ENCODE data around the gene TBC1D22A. TPM values are rescaled to one million over a fixed set of nuclear protein-coding genes. Genes with fewer than 3 reads are reported as not detected.

Gene TBC1D22A
- total and polyA plus RNA-seq, 2 donors from 2014 or later, result 24.6 to 39.4 TPM

DNA sequence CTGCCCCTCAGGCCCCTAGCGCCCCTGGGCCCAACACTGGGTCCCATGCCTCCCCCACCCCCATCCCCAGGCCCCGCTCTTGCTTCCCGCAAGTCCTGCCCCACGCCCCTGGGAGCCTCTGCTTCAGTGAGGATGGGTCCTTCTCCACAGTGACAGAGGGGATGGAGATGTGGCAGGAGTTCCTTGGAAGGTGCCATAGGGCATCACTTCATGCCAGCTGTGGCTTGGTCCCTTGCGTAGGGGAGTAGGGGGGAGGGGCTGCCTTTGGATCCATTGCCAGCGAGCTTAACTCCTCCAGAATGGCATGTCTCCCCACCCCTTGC is 9.5 kb upstream of the TBC1D22A start:
- no peak for TF ChIP-seq CTCF (IDR thresholded peaks at IDR 0.05; ENCODE audit: borderline replicate concordance, extremely low read depth, insufficient read depth)
- H3K4me1 ChIP-seq (ENCODE audit: control insufficient read depth in 2 of 3, insufficient read depth in 2 of 3, low read depth in 1 of 3, low read length in 3 of 3), result peaks cover 0 to 42% (median 37%) of the 10 kb centered on the region in 3 donors
- H3K36me3 ChIP-seq (ENCODE audit: control insufficient read depth in 2 of 3, insufficient read depth in 3 of 3, low read length in 3 of 3), result no peaks in the 10 kb centered on the region
- no peaks in the 10 kb centered on the region for H3K9me3 ChIP-seq (ENCODE audit: control insufficient read depth in 2 of 3, insufficient read depth in 1 of 3, low read length in 3 of 3)
- intact Hi-C loops (cut with DNase I), result no loop called here
- H3K4me3 ChIP-seq (ENCODE audit: low read length in 3 of 3), result no peak overlapping the region
- FAIRE-seq (no peak), DNase-seq (peak in 1 of 5 donors; percentile 69)
- no peaks in the 10 kb centered on the region for H3K27me3 ChIP-seq (ENCODE audit: control insufficient read depth, insufficient read depth, low read length)
- H3K27ac ChIP-seq (ENCODE audit: low read depth in 2 of 2, low read length in 2 of 2), result peak overlapping the region in 1 of 2 donors; percentile 96
- peak overlapping the region in 1 of 3 donors; percentile 5 for H3K9ac ChIP-seq (ENCODE audit: low read length in 3 of 3)

DNA sequence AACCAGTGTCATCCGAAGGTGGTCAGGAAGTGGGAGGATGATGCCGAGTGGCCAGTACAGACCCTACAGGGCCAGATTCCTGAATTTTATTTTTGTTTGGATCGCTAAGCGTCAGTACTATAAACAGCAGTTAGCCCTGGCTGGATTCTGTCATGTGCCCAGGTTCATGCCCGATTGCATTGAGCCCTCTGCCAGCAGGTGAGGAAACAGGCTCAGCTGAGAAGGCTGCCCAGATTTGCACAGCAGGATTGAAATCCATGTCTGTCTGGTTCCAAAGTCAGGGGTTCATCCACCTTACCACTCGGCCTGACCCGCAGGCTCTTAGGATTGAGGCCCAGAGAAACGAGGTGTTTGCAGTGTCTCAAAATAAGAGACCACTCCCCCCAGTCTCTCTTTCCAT is 9.1 kb upstream of the TBC1D22A start:
- no peak for TF ChIP-seq CTCF (IDR thresholded peaks at IDR 0.05; ENCODE audit: borderline replicate concordance, extremely low read depth, insufficient read depth)
- H3K9me3 ChIP-seq (ENCODE audit: control insufficient read depth in 2 of 3, insufficient read depth in 1 of 3, low read length in 3 of 3), result no peaks in the 10 kb centered on the region
- peak in 2 of 5 donors; percentile 29 to 33 for DNase-seq
- no peak for FAIRE-seq
- peak overlapping the region in 1 of 3 donors; percentile 5 for H3K9ac ChIP-seq (ENCODE audit: low read length in 3 of 3)
- intact Hi-C loops (cut with DNase I), result no loop called here
- H3K4me3 ChIP-seq (ENCODE audit: low read length in 3 of 3), result no peak overlapping the region
- no peaks in the 10 kb centered on the region for H3K36me3 ChIP-seq (ENCODE audit: control insufficient read depth in 2 of 3, insufficient read depth in 3 of 3, low read length in 3 of 3)
- H3K27me3 ChIP-seq (ENCODE audit: control insufficient read depth, insufficient read depth, low read length), result no peaks in the 10 kb centered on the region
- H3K4me1 ChIP-seq (ENCODE audit: control insufficient read depth in 2 of 3, insufficient read depth in 2 of 3, low read depth in 1 of 3, low read length in 3 of 3), result peaks cover 0 to 44% (median 37%) of the 10 kb centered on the region in 3 donors
- peak overlapping the region; percentile 82 to 96 for H3K27ac ChIP-seq (ENCODE audit: low read depth in 2 of 2, low read length in 2 of 2)

DNA sequence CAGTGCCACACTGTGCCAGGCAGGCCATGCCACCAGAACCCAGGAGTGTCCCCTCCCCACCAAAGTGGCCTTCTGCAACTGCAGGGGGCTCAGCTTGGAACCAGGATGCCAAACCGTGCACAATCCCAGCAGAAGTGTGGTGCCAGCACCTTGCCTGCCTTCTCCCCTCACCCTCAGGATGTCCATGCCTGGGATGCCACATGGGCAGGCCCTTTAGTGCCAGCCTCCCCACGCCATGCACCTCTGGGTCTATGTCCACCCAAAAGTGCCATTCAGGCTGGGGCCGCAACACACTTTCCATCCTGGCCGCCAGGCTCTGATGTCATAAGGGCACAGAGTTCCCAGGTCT is 8.7 kb upstream of the TBC1D22A start:
- intact Hi-C loops (cut with DNase I), result no loop called here
- no peaks in the 10 kb centered on the region for H3K36me3 ChIP-seq (ENCODE audit: control insufficient read depth in 2 of 3, insufficient read depth in 3 of 3, low read length in 3 of 3)
- H3K27me3 ChIP-seq (ENCODE audit: control insufficient read depth, insufficient read depth, low read length), result no peaks in the 10 kb centered on the region
- peak overlapping the region; percentile 82 to 96 for H3K27ac ChIP-seq (ENCODE audit: low read depth in 2 of 2, low read length in 2 of 2)
- H3K4me3 ChIP-seq (ENCODE audit: low read length in 3 of 3), result peak overlapping the region in 1 of 3 donors; percentile 38
- no peak for TF ChIP-seq CTCF (IDR thresholded peaks at IDR 0.05; ENCODE audit: borderline replicate concordance, extremely low read depth, insufficient read depth)
- peaks cover 0 to 48% (median 37%) of the 10 kb centered on the region in 3 donors for H3K4me1 ChIP-seq (ENCODE audit: control insufficient read depth in 2 of 3, insufficient read depth in 2 of 3, low read depth in 1 of 3, low read length in 3 of 3)
- FAIRE-seq (no peak), DNase-seq (no peak)
- H3K9ac ChIP-seq (ENCODE audit: low read length in 3 of 3), result peak overlapping the region in 1 of 3 donors; percentile 46
- H3K9me3 ChIP-seq (ENCODE audit: control insufficient read depth in 2 of 3, insufficient read depth in 1 of 3, low read length in 3 of 3), result no peaks in the 10 kb centered on the region
